Motor neuron (in vitro differentiated cells): ENCODE results near the gene ZBTB46. TPM values are rescaled to one million over a fixed set of nuclear protein-coding genes. Genes with fewer than 3 reads are reported as not detected.

Source experiments
- ATAC-seq, 8 experiments: fragments of 200-7000 bp; cut with Tn5 transposase; replicated peaks in 6 of 8; 2 replicates each; pipeline ENCODE4 v1.8.0; 2021; ENCODE audit warnings: mild to moderate bottlenecking in 8 of 8, moderate library complexity in 8 of 8
- H3K27ac ChIP-seq, 2 donors: fragments of 250-450 bp; sonication (Bioruptor Pico); 2 replicates each; pipeline ENCODE4 v1.9.0; 2021; ENCODE audit warnings: antibody characterized with exemption in 2 of 2, mild to moderate bottlenecking in 2 of 2, moderate library complexity in 1 of 2
- H3K4me1 ChIP-seq, 2 donors: fragments of 250-450 bp; sonication (Bioruptor Pico); replicated peaks in 1 of 2; 2 replicates each; pipeline ENCODE4 v1.6.1; 2021; ENCODE audit warnings: antibody characterized with exemption in 2 of 2, mild to moderate bottlenecking in 2 of 2, moderate library complexity in 1 of 2
- H3K4me3 ChIP-seq, 5 donors: fragments of 250-450 bp; sonication (Bioruptor Pico); 2 replicates each; pipeline ENCODE4 v1.9.0; 2021; ENCODE audit warnings: antibody characterized with exemption in 5 of 5, mild to moderate bottlenecking in 5 of 5, moderate library complexity in 4 of 5
- WGBS, 10 experiments: fragments of 450-650 bp; shearing (Covaris generic); methylation state at CpG; one replicate each; pipeline ENCODE4 v1.0.0; 2022; 5-methylcytosine and 5-hydroxymethylcytosine counted together
- in situ Hi-C, 9 experiments: fragments of 400-800 bp; cut with MboI; loops; one replicate each; pipeline ENCODE4 v1.15.0; 2021; ENCODE audit warnings: low sequenced_read_pairs in 9 of 9, low pct_unique_long_range_greater_than_20kb in 2 of 9; ENCODE audit not compliant: unreplicated experiment in 9 of 9
- total RNA-seq, 8 experiments: library from RNA; unstranded; fragments of 300-600 nt; gene quantifications; 2 replicates each; pipeline versions ENCODE4 v1.2.3 to v1.2.4, GENCODE V29; 2022

ZBTB46 gene
- total RNA-seq, 8 experiments from 2014 or later: 2.2 to 23.5 (median 16.2) TPM

GRCh38 chr20:63755933-63756647 is 75.0 kb downstream of the ZBTB46 start:
- in situ Hi-C loops: loop anchor here in 1 of 9 experiments (25.0 kb wide), 1 partner anchor 106 kb away; the partner anchor contains the start of genes ABHD16B and TPD52L2
- Histone ChIP-seq H3K27ac (no peak overlapping the region), H3K4me1 (peaks cover 0 to 3% of the 10 kb centered on the region in 2 donors), H3K4me3 (no peak overlapping the region)
- WGBS, 10 experiments: 68 to 100% (median 95%) methylated on average over 1 to 15 of the region's 18 CpGs
- no peak for ATAC-seq

GRCh38 chr20:63754008-63754407 is 77.1 kb downstream of the ZBTB46 start:
- 78 to 100% (median 87%) methylated on average over 1 to 5 of the region's 16 CpGs; no CpG with 5 or more reads in 3 of the 10 experiments for WGBS, 10 experiments
- peak in 2 of 8 experiments; percentile 9 to 20 for ATAC-seq
- Histone ChIP-seq H3K27ac (no peak overlapping the region), H3K4me1 (peaks cover 0 to 4% of the 10 kb centered on the region in 2 donors), H3K4me3 (no peak overlapping the region)
- in situ Hi-C loops: loop anchor here in 1 of 9 experiments (25.0 kb wide), 1 partner anchor 108 kb away; the partner anchor contains the start of genes ABHD16B and TPD52L2

GRCh38 chr20:63753381-63753780 is 77.7 kb downstream of the ZBTB46 start:
- no peak for ATAC-seq
- Histone ChIP-seq H3K4me1 (peaks cover 0 to 4% of the 10 kb centered on the region in 2 donors), H3K4me3 (no peak overlapping the region), H3K27ac (no peak overlapping the region)
- in situ Hi-C loops: loop anchor here in 1 of 9 experiments (25.0 kb wide), 1 partner anchor 109 kb away; the partner anchor contains the start of genes ABHD16B and TPD52L2
- 72 to 100% methylated on average over 1 to 2 of the region's 13 CpGs; no CpG with 5 or more reads in 8 of the 10 experiments for WGBS, 10 experiments

GRCh38 chr20:63752411-63753101 is 78.5 kb downstream of the ZBTB46 start:
- Histone ChIP-seq H3K4me1 (peaks cover 0 to 4% of the 10 kb centered on the region in 2 donors), H3K4me3 (no peak overlapping the region), H3K27ac (no peak overlapping the region)
- WGBS, 10 experiments: 74 to 96% methylated on average over 5 to 9 of the region's 50 CpGs; no CpG with 5 or more reads in 8 of the 10 experiments
- peak in 7 of 8 experiments; percentile 12 to 96 (median 66) for ATAC-seq
- in situ Hi-C loops: loop anchor here in 1 of 9 experiments (25.0 kb wide), 1 partner anchor 110 kb away; the partner anchor contains the start of genes ABHD16B and TPD52L2

GRCh38 chr20:63751471-63752271 is 79.4 kb downstream of the ZBTB46 start:
- peak overlapping the region in 1 of 2 donors; percentile 47 for H3K27ac ChIP-seq
- WGBS, 10 experiments: 50 to 100% (median 100%) methylated on average over 1 to 8 of the region's 45 CpGs; no CpG with 5 or more reads in 7 of the 10 experiments
- no peak for ATAC-seq

GRCh38 chr20:63750807-63751470 is 80.1 kb downstream of the ZBTB46 start:
- H3K27ac ChIP-seq: peak overlapping the region in 1 of 2 donors; percentile 47
- no peak for ATAC-seq
- peaks cover 0 to 4% of the 10 kb centered on the region in 2 donors for H3K4me1 ChIP-seq
- 32 to 74% (median 63%) methylated on average over 4 to 15 of the region's 26 CpGs; no CpG with 5 or more reads in 4 of the 10 experiments for WGBS, 10 experiments
- no peak overlapping the region for H3K4me3 ChIP-seq
- in situ Hi-C loops: loop anchor here in 1 of 9 experiments (25.0 kb wide), 1 partner anchor 111 kb away; the partner anchor contains the start of genes ABHD16B and TPD52L2

More at GRCh38 chr20:63751471-63752271, 79.4 kb downstream of the ZBTB46 start:
- Histone ChIP-seq H3K4me1 (peaks cover 0 to 4% of the 10 kb centered on the region in 2 donors), H3K4me3 (no peak overlapping the region)
- in situ Hi-C loops: loop anchor here in 1 of 9 experiments (25.0 kb wide), 1 partner anchor 111 kb away; the partner anchor contains the start of genes ABHD16B and TPD52L2

GRCh38 chr20:63749597-63750508 is 81.2 kb downstream of the ZBTB46 start:
- H3K4me3 ChIP-seq: no peak overlapping the region
- in situ Hi-C loops: loop anchor here in 1 of 9 experiments (25.0 kb wide), 1 partner anchor 112 kb away; the partner anchor contains the start of genes ABHD16B and TPD52L2
- H3K4me1 ChIP-seq: peaks cover 0 to 4% of the 10 kb centered on the region in 2 donors
- no peak overlapping the region for H3K27ac ChIP-seq
- ATAC-seq: no peak
- 43 to 100% (median 93%) methylated on average over 1 to 8 of the region's 16 CpGs; no CpG with 5 or more reads in 1 of the 10 experiments for WGBS, 10 experiments

- no peak overlapping the region for H3K27ac ChIP-seq
- no peak overlapping the region for H3K4me3 ChIP-seq
- in situ Hi-C loops: no loop called here
- ATAC-seq: no peak
- 53 to 72% methylated on average over 3 to 4 of the region's 11 CpGs; no CpG with 5 or more reads in 8 of the 10 experiments for WGBS, 10 experiments
- peaks cover 0 to 4% of the 10 kb centered on the region in 2 donors for H3K4me1 ChIP-seq
Observed at GRCh38 chr20:63748934-63749270, 82.2 kb downstream of the ZBTB46 start.

- no peak overlapping the region for H3K27ac ChIP-seq
- WGBS, 10 experiments: 0 to 100% (median 80%) methylated on average over 1 to 7 of the region's 20 CpGs; no CpG with 5 or more reads in 4 of the 10 experiments
- peak in 5 of 8 experiments; percentile 1 to 10 (median 8) for ATAC-seq
Observed at GRCh38 chr20:63748070-63748933, 82.8 kb downstream of the ZBTB46 start.

GRCh38 chr20:63747622-63748069 is 83.4 kb downstream of the ZBTB46 start:
- Histone ChIP-seq H3K27ac (peak overlapping the region in 1 of 2 donors; percentile 2), H3K4me1 (peaks cover 0 to 4% of the 10 kb centered on the region in 2 donors), H3K4me3 (no peak overlapping the region)
- in situ Hi-C loops: no loop called here
- peak in 5 of 8 experiments; percentile 4 to 16 (median 11) for ATAC-seq
- no CpG with 5 or more reads among the region's 13 CpGs for WGBS, 10 experiments

More at GRCh38 chr20:63748070-63748933, 82.8 kb downstream of the ZBTB46 start:
- no peak overlapping the region for H3K4me3 ChIP-seq
- in situ Hi-C loops: no loop called here
- H3K4me1 ChIP-seq: peaks cover 0 to 4% of the 10 kb centered on the region in 2 donors
